HepG2 (cell line): ENCODE results near the gene ZNF213. TPM values are rescaled to one million over a fixed set of nuclear protein-coding genes. Genes with fewer than 3 reads are reported as not detected.

Experiments used
- HNF4G ChIP-seq, 2 experiments: sonication (generic) in 1 of 2; formaldehyde crosslinking in 1 of 2; IDR thresholded peaks; 2 replicates each; pipeline versions ENCODE4 v1.4.0 to v1.6.1; 2011 to 2020; ENCODE audit warnings: borderline replicate concordance in 2 of 2, low read depth in 2 of 2, mild to moderate bottlenecking in 2 of 2, low read length in 1 of 2, missing genetic modification reagents in 1 of 2, moderate library complexity in 1 of 2
- HNRNPK ChIP-seq: fragments of 200-400 bp; formaldehyde crosslinking; IDR thresholded peaks from 2 replicates; pipeline ENCODE4 v1.6.1; 2018; ENCODE audit warnings: low read length, low read depth, moderate library complexity, mild to moderate bottlenecking; ENCODE audit not compliant: poor library complexity, severe bottlenecking
- MAZ ChIP-seq, 2 experiments: sonication (generic) in 1 of 2; formaldehyde crosslinking in 1 of 2; IDR thresholded peaks; 2 replicates each; pipeline versions ENCODE4 v1.5.0 to v1.6.1; 2012 to 2020; ENCODE audit warnings: low read depth in 2 of 2, mild to moderate bottlenecking in 2 of 2, borderline replicate concordance in 1 of 2, improper control_type of control experiment in 1 of 2, low read length in 1 of 2, missing genetic modification reagents in 1 of 2, moderate library complexity in 1 of 2
- ONECUT2 ChIP-seq: sonication (generic); formaldehyde crosslinking; IDR thresholded peaks from 2 replicates; pipeline ENCODE4 v1.4.0; 2020; ENCODE audit warnings: missing genetic modification reagents
- PAF1 ChIP-seq: IDR thresholded peaks from 2 replicates; pipeline ENCODE4 v1.6.1; 2016; ENCODE audit warnings: missing genetic modification reagents, missing compliant biosample characterization
- TP53 ChIP-seq: sonication (generic); formaldehyde crosslinking; conservative IDR thresholded peaks from 2 replicates; pipeline ENCODE4 v1.4.0; 2020; ENCODE audit warnings: missing genetic modification reagents
- ZNF235 ChIP-seq: sonication (generic); formaldehyde crosslinking; IDR thresholded peaks from 2 replicates; pipeline ENCODE4 v1.8.1; 2023; ENCODE audit warnings: mild to moderate bottlenecking, missing genetic modification reagents, borderline replicate concordance
- ZNF317 ChIP-seq: sonication (generic); formaldehyde crosslinking; IDR thresholded peaks from 2 replicates; pipeline ENCODE4 v1.5.0; 2020; ENCODE audit warnings: mild to moderate bottlenecking, missing genetic modification reagents
- ZNF383 ChIP-seq: sonication (generic); formaldehyde crosslinking; IDR thresholded peaks from 2 replicates; pipeline ENCODE4 v1.4.0; 2020; ENCODE audit warnings: missing genetic modification reagents, mild to moderate bottlenecking, borderline replicate concordance
- ZNF543 ChIP-seq: sonication (generic); formaldehyde crosslinking; IDR thresholded peaks from 2 replicates; pipeline ENCODE4 v1.4.0; 2020; ENCODE audit warnings: mild to moderate bottlenecking, missing genetic modification reagents
- polyA plus RNA-seq, 8 experiments: library from polyadenylated mRNA; depleted of rRNA in 3 of 8; stranded (reverse) in 7 of 8; unstranded in 1 of 8; fragments of >200 nt; fragmentation: Illumina TruSeq in 4 of 8; extraction: Trizol in 4 of 8; gene quantifications; 2 replicates each; pipeline versions ENCODE4 v1.2.1 to v1.2.3, GENCODE V29; 2011 to 2016; ENCODE audit warnings: low read depth in 4 of 8, missing spikeins in 1 of 8, mixed read lengths in 1 of 8; ENCODE audit not compliant: insufficient read depth in 1 of 8
- total RNA-seq, 5 experiments: library from RNA; depleted of rRNA; stranded (reverse); fragments of >200 nt; fragmentation: Illumina TruSeq; extraction: Trizol; gene quantifications; 2 replicates each; pipeline ENCODE4 v1.2.3, GENCODE V29; 2016; ENCODE audit warnings: low read depth in 1 of 5
- TF ChIP-seq, protein P1 (sequence below): sonication (generic); formaldehyde crosslinking; IDR thresholded peaks from 2 replicates; pipeline ENCODE4 v1.8.0; 2022; ENCODE audit warnings: mild to moderate bottlenecking, missing genetic modification reagents
- TF ChIP-seq, protein P2 (sequence below): sonication (generic); formaldehyde crosslinking; IDR thresholded peaks from 2 replicates; pipeline ENCODE4 v1.8.0; 2022; ENCODE audit warnings: mild to moderate bottlenecking, missing genetic modification reagents, moderate library complexity
- TF ChIP-seq, protein P3 (sequence below): sonication (generic); formaldehyde crosslinking; IDR thresholded peaks from 2 replicates; pipeline ENCODE4 v1.5.0; 2020; ENCODE audit warnings: missing genetic modification reagents
- TF ChIP-seq, protein P4 (sequence below): sonication (generic); formaldehyde crosslinking; IDR thresholded peaks from 2 replicates; pipeline ENCODE4 v1.5.0; 2020; ENCODE audit warnings: mild to moderate bottlenecking, missing genetic modification reagents, borderline replicate concordance
- TF ChIP-seq, protein P5 (sequence below): sonication (generic); formaldehyde crosslinking; conservative IDR thresholded peaks from 2 replicates; pipeline ENCODE4 v1.4.0; 2020; ENCODE audit warnings: missing genetic modification reagents
- TF ChIP-seq, protein P6 (sequence below): sonication (generic); formaldehyde crosslinking; IDR thresholded peaks from 2 replicates; pipeline ENCODE4 v1.8.1; 2022; ENCODE audit warnings: low read depth, mild to moderate bottlenecking, missing genetic modification reagents

The ZNF213 gene
- total and polyA plus RNA-seq, 2 of the 13 experiments (the other 11 are each of a cell fraction or from before 2014, with no cell fraction given): 0.59 to 0.97 TPM

DNA sequence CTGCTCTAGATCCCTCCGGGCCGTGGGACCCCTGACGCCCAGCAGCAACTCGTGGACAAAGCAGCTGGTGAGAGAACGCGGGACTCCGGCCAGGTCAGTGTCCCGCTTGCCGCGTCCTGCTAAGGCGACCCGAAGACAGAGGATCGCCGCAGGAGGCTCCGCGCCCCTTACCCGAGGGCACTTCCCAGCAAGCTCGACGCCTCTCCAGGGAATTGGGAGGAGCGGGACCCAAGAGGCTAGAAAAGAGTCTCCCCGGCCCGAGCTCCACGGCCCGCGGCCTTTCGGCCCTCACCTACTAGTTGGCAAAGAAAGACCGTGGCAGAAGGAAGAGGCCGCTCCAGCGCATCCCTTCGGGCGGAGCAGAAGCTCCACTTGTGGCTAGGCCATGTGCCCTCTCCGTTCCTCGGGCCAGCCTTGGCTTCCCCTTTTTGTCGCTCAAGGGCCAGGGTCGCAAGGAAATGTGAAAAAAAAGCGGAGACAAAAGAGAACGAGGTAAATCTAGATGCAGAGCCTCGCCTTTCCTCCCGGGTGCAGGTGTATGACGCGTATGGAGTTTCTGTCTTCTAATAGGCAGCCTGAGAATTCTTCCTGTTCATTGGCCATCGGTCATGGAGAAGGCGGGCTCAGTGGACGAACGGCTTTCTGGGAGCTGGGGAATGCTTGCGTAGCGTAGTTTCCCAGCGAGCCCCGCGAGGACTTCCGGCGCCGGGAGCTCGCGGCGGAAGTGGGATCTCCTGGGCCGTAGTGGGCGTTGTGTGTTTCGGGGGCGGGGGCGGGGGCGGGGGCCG lies at the start of gene ZNF213 (continued):
- no peak for TF ChIP-seq HNF4G (IDR thresholded peaks at IDR 0.05; ENCODE audit: borderline replicate concordance, low read depth, low read length)
- TF ChIP-seq HNF4G (CRISPR knock-in tag; IDR thresholded peaks at IDR 0.05; ENCODE audit: borderline replicate concordance, low read depth): no peak
- TF ChIP-seq ZNF317 (CRISPR knock-in tag): no peak
- no peak for TF ChIP-seq PAF1 (CRISPR knock-in tag)
- TF ChIP-seq, protein P1, sequence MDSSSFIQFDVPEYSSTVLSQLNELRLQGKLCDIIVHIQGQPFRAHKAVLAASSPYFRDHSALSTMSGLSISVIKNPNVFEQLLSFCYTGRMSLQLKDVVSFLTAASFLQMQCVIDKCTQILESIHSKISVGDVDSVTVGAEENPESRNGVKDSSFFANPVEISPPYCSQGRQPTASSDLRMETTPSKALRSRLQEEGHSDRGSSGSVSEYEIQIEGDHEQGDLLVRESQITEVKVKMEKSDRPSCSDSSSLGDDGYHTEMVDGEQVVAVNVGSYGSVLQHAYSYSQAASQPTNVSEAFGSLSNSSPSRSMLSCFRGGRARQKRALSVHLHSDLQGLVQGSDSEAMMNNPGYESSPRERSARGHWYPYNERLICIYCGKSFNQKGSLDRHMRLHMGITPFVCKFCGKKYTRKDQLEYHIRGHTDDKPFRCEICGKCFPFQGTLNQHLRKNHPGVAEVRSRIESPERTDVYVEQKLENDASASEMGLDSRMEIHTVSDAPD (CRISPR knock-in tag): no peak
- no peak for TF ChIP-seq MAZ (IDR thresholded peaks at IDR 0.05; ENCODE audit: borderline replicate concordance, low read depth, low read length)
- TF ChIP-seq MAZ (CRISPR knock-in tag; IDR thresholded peaks at IDR 0.05; ENCODE audit: low read depth): no peak
- TF ChIP-seq, protein P2, sequence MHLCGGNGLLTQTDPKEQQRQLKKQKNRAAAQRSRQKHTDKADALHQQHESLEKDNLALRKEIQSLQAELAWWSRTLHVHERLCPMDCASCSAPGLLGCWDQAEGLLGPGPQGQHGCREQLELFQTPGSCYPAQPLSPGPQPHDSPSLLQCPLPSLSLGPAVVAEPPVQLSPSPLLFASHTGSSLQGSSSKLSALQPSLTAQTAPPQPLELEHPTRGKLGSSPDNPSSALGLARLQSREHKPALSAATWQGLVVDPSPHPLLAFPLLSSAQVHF (CRISPR knock-in tag): no peak
- TF ChIP-seq, protein P3, sequence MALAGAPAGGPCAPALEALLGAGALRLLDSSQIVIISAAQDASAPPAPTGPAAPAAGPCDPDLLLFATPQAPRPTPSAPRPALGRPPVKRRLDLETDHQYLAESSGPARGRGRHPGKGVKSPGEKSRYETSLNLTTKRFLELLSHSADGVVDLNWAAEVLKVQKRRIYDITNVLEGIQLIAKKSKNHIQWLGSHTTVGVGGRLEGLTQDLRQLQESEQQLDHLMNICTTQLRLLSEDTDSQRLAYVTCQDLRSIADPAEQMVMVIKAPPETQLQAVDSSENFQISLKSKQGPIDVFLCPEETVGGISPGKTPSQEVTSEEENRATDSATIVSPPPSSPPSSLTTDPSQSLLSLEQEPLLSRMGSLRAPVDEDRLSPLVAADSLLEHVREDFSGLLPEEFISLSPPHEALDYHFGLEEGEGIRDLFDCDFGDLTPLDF (CRISPR knock-in tag): no peak
- TF ChIP-seq ZNF235: no peak; the same call in 1 of the 2 replicates
- TF ChIP-seq ZNF543 (CRISPR knock-in tag): 0 out of 2 replicates have a peak, but pooled peaks have one; percentile 6
- TF ChIP-seq ONECUT2 (CRISPR knock-in tag): no peak
- no peak for TF ChIP-seq ZNF383 (CRISPR knock-in tag)
- no peak for TF ChIP-seq TP53
- TF ChIP-seq, protein P4, sequence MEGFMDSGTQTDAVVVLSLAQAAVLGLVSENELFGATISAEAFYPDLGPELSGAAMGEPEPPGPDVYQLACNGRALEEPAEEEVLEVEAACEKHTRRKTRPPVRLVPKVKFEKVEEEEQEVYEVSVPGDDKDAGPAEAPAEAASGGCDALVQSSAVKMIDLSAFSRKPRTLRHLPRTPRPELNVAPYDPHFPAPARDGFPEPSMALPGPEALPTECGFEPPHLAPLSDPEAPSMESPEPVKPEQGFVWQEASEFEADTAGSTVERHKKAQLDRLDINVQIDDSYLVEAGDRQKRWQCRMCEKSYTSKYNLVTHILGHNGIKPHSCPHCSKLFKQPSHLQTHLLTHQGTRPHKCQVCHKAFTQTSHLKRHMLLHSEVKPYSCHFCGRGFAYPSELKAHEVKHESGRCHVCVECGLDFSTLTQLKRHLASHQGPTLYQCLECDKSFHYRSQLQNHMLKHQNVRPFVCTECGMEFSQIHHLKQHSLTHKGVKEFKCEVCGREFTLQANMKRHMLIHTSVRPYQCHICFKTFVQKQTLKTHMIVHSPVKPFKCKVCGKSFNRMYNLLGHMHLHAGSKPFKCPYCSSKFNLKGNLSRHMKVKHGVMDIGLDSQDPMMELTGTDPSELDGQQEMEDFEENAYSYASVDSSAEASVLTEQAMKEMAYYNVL (CRISPR knock-in tag): no peak
- TF ChIP-seq, protein P5, sequence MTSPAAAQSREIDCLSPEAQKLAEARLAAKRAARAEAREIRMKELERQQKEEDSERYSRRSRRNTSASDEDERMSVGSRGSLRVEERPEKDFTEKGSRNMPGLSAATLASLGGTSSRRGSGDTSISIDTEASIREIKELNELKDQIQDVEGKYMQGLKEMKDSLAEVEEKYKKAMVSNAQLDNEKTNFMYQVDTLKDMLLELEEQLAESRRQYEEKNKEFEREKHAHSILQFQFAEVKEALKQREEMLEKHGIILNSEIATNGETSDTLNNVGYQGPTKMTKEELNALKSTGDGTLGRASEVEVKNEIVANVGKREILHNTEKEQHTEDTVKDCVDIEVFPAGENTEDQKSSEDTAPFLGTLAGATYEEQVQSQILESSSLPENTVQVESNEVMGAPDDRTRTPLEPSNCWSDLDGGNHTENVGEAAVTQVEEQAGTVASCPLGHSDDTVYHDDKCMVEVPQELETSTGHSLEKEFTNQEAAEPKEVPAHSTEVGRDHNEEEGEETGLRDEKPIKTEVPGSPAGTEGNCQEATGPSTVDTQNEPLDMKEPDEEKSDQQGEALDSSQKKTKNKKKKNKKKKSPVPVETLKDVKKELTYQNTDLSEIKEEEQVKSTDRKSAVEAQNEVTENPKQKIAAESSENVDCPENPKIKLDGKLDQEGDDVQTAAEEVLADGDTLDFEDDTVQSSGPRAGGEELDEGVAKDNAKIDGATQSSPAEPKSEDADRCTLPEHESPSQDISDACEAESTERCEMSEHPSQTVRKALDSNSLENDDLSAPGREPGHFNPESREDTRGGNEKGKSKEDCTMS (CRISPR knock-in tag): no peak
- TF ChIP-seq, protein P6, sequence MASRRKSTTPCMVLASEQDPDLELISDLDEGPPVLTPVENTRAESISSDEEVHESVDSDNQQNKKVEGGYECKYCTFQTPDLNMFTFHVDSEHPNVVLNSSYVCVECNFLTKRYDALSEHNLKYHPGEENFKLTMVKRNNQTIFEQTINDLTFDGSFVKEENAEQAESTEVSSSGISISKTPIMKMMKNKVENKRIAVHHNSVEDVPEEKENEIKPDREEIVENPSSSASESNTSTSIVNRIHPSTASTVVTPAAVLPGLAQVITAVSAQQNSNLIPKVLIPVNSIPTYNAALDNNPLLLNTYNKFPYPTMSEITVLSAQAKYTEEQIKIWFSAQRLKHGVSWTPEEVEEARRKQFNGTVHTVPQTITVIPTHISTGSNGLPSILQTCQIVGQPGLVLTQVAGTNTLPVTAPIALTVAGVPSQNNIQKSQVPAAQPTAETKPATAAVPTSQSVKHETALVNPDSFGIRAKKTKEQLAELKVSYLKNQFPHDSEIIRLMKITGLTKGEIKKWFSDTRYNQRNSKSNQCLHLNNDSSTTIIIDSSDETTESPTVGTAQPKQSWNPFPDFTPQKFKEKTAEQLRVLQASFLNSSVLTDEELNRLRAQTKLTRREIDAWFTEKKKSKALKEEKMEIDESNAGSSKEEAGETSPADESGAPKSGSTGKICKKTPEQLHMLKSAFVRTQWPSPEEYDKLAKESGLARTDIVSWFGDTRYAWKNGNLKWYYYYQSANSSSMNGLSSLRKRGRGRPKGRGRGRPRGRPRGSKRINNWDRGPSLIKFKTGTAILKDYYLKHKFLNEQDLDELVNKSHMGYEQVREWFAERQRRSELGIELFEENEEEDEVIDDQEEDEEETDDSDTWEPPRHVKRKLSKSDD (CRISPR knock-in tag): no peak
- TF ChIP-seq HNRNPK: no peak
